Thyroid gland (tissue), 4 donors: ENCODE data around the gene PCCA.

Experiments
- POLR2A ChIP-seq, 2 donors: fragments of 450-650 bp; IDR thresholded peaks; one replicate each; pipeline ENCODE4 v1.6.1; 2017; ENCODE audit warnings: antibody characterized with exemption in 2 of 2, mild to moderate bottlenecking in 2 of 2, moderate library complexity in 1 of 2
- TF ChIP-seq, protein P1 (sequence below), 6 experiments: fragments of 200-600 bp in 3 of 6; fragments of 450-650 bp in 3 of 6; sonication (generic) in 3 of 6; IDR thresholded peaks; one replicate each; pipeline ENCODE4 v1.5.1; 2016 to 2019; ENCODE audit warnings: antibody characterized with exemption in 6 of 6, mild to moderate bottlenecking in 2 of 6, inconsistent platforms in 1 of 6, moderate library complexity in 1 of 6

DNA sequence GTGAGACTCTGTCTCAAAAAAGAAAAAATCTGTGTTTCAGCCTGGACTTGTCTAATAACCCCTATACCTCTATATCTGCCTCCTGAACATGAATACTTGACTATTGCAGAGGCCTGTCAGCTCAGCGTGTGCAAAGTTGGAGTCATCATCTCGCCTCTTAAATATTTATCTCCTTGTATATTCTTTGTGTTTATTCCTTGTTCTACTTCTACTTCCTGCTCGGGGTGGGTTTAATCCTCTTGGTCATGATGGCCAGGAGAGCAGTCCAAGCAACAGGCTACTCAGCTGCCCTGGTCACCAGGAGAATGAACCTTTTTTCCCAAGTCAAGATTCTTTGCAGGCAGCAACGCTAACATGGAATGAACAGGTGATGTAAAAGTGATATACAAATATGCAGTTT lies 119.1 kb downstream of the PCCA start:
- TF ChIP-seq, protein P1, sequence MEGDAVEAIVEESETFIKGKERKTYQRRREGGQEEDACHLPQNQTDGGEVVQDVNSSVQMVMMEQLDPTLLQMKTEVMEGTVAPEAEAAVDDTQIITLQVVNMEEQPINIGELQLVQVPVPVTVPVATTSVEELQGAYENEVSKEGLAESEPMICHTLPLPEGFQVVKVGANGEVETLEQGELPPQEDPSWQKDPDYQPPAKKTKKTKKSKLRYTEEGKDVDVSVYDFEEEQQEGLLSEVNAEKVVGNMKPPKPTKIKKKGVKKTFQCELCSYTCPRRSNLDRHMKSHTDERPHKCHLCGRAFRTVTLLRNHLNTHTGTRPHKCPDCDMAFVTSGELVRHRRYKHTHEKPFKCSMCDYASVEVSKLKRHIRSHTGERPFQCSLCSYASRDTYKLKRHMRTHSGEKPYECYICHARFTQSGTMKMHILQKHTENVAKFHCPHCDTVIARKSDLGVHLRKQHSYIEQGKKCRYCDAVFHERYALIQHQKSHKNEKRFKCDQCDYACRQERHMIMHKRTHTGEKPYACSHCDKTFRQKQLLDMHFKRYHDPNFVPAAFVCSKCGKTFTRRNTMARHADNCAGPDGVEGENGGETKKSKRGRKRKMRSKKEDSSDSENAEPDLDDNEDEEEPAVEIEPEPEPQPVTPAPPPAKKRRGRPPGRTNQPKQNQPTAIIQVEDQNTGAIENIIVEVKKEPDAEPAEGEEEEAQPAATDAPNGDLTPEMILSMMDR (IDR thresholded peaks at IDR 0.05) = no peak
- TF ChIP-seq POLR2A (IDR thresholded peaks at IDR 0.05) = no peak
